HEK293 (cell line): Measurements from ENCODE around the gene NR2F1-AS1.

Source experiments
- CTCF ChIA-PET: fragments of 350-600 bp; formaldehyde crosslinking; extraction: SDS; loops from one replicate; lab custom pipeline; 2021; ENCODE audit warnings: antibody characterized with exemption; lab: Yijun Ruan, JAX
- POLR2A ChIA-PET: fragments of 300-600 bp; formaldehyde crosslinking; extraction: SDS; loops from one replicate; lab custom pipeline; 2020; ENCODE audit warnings: antibody characterized with exemption, inconsistent platforms; lab: Yijun Ruan, JAX
- H3K27ac ChIP-seq: fragments of 200-500 bp; sonication (Bioruptor generic); 2 replicates; pipeline ENCODE4 v1.5.1; 2014; ENCODE audit warnings: low read depth, low read length, control low read depth, inconsistent platforms; ENCODE audit errors: extremely low read depth
- H3K36me3 ChIP-seq, 2 experiments: fragments of 200-500 bp in 1 of 2; sonication (Bioruptor generic) in 1 of 2; 1 replicate in 1 of 2; 2 replicates in 1 of 2; pipeline ENCODE4 v1.5.1; 2014 to 2017; ENCODE audit warnings: inconsistent platforms in 2 of 2, low read length in 2 of 2; ENCODE audit not compliant: control insufficient read depth in 2 of 2, insufficient read depth in 1 of 2
- H3K4me1 ChIP-seq: fragments of 200-500 bp; sonication (Bioruptor generic); 2 replicates; pipeline ENCODE4 v1.5.1; 2014; ENCODE audit warnings: mild to moderate bottlenecking, low read length, inconsistent platforms; ENCODE audit not compliant: control insufficient read depth, insufficient read depth
- H3K4me3 ChIP-seq: 2 replicates; pipeline ENCODE4 v1.5.1; 2011; ENCODE audit warnings: low read depth, mild to moderate bottlenecking, control low read depth, low read length, moderate library complexity
- H3K9me3 ChIP-seq: fragments of 200-500 bp; sonication (Bioruptor generic); 2 replicates; pipeline ENCODE4 v1.5.1; 2014; ENCODE audit warnings: low read depth, low read length, inconsistent platforms; ENCODE audit not compliant: control insufficient read depth, insufficient read depth
- GLI2 ChIP-seq: fragments of 450-650 bp; formaldehyde crosslinking; IDR thresholded peaks from 2 replicates; pipeline ENCODE4; 2017; ENCODE audit warnings: missing biosample characterization, missing genetic modification characterization, low read depth, borderline replicate concordance
- PRDM1 ChIP-seq: fragments of 450-650 bp; formaldehyde crosslinking; IDR thresholded peaks from 2 replicates; pipeline ENCODE4; 2016; ENCODE audit warnings: missing biosample characterization, missing genetic modification characterization
- ZBTB17 ChIP-seq: fragments of 450-650 bp; formaldehyde crosslinking; IDR thresholded peaks from 2 replicates; pipeline ENCODE4 v1.5.1; 2016; ENCODE audit warnings: missing biosample characterization, missing genetic modification characterization
- ZNF530 ChIP-seq: fragments of 450-650 bp; formaldehyde crosslinking; IDR thresholded peaks from 2 replicates; pipeline ENCODE4 v1.5.1; 2016; ENCODE audit warnings: low read depth, missing biosample characterization, missing genetic modification characterization
- ZNF660 ChIP-seq: fragments of 450-650 bp; IDR thresholded peaks from 2 replicates; pipeline ENCODE4 v1.5.1; 2018; ENCODE audit warnings: missing biosample characterization, mild to moderate bottlenecking, missing genetic modification characterization
- TF ChIP-seq, protein P1 (sequence below): fragments of 450-650 bp; formaldehyde crosslinking; IDR thresholded peaks from 2 replicates; pipeline ENCODE4 v1.5.1; 2016; ENCODE audit warnings: missing biosample characterization, missing genetic modification characterization
- TF ChIP-seq, protein P2 (sequence below): fragments of 450-650 bp; IDR thresholded peaks from 2 replicates; pipeline ENCODE4 v1.5.1; 2018; ENCODE audit warnings: missing biosample characterization, missing genetic modification characterization

Gene NR2F1-AS1

GRCh38 chr5:93577854-93578812, 2.9 kb downstream of the NR2F1-AS1 start:
- ChIA-PET CTCF (no interaction called here), POLR2A (no interaction called here)
- Histone ChIP-seq H3K9me3 (no peaks in the 10 kb centered on the region), H3K4me3 (no peak overlapping the region), H3K27ac (no peak overlapping the region), H3K4me1 (peaks cover 7% of the 10 kb centered on the region; the same call in 1 of the 2 replicates), H3K36me3 (no peaks in the 10 kb centered on the region)
- TF ChIP-seq, protein P1, sequence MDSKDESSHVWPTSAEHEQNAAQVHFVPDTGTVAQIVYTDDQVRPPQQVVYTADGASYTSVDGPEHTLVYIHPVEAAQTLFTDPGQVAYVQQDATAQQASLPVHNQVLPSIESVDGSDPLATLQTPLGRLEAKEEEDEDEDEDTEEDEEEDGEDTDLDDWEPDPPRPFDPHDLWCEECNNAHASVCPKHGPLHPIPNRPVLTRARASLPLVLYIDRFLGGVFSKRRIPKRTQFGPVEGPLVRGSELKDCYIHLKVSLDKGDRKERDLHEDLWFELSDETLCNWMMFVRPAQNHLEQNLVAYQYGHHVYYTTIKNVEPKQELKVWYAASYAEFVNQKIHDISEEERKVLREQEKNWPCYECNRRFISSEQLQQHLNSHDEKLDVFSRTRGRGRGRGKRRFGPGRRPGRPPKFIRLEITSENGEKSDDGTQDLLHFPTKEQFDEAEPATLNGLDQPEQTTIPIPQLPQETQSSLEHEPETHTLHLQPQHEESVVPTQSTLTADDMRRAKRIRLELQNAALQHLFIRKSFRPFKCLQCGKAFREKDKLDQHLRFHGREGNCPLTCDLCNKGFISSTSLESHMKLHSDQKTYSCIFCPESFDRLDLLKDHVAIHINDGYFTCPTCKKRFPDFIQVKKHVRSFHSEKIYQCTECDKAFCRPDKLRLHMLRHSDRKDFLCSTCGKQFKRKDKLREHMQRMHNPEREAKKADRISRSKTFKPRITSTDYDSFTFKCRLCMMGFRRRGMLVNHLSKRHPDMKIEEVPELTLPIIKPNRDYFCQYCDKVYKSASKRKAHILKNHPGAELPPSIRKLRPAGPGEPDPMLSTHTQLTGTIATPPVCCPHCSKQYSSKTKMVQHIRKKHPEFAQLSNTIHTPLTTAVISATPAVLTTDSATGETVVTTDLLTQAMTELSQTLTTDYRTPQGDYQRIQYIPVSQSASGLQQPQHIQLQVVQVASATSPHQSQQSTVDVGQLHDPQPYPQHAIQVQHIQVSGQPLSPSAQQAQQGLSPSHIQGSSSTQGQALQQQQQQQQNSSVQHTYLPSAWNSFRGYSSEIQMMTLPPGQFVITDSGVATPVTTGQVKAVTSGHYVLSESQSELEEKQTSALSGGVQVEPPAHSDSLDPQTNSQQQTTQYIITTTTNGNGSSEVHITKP = peak; percentile 42; the same call in 1 of the 2 replicates
- TF ChIP-seq ZNF660 (tag by site-specific recombination) = no peak
- TF ChIP-seq, all 188 proteins: peak for 1

DNA sequence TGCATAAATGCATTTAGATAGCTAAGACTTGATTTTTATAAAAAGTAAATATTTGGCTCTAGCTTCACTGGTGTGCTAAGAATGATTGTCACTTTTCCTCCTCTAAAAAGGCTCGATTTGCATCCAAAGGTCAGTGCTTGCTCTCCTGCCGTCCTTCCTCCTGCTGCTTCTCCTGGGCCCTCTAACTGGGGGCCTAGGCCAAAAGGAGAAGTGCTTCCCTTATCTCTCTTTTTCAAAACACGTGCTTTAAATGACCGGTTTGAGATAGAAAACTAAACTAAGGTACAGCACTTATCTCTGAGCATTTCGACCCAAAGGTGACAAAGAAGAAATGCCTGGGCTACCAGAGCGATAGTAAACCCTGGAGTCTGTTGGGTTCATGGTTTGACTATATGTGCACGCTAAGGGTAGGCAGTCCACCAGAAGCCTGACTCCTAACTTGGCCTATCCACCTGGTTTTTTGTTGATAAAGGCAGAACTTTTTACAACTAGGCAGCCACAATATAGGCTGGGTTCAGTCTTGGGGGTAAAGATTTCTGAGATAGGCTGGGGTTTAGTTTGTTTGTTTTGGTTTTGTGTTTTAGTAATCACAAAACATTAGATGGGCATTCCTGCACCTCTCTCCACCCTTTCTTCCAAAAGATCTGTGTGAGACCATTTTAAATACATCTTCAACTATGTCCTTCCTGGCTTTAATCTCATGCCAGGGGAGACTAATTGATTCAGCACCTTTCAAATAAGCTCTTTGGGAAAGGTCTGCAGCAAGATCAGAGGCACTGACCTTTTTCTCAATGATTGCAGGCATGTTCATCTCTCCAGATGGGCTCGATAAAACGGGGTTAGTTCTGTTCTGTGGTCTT, 3.8 kb downstream of the NR2F1-AS1 start:
- TF ChIP-seq, protein P2, sequence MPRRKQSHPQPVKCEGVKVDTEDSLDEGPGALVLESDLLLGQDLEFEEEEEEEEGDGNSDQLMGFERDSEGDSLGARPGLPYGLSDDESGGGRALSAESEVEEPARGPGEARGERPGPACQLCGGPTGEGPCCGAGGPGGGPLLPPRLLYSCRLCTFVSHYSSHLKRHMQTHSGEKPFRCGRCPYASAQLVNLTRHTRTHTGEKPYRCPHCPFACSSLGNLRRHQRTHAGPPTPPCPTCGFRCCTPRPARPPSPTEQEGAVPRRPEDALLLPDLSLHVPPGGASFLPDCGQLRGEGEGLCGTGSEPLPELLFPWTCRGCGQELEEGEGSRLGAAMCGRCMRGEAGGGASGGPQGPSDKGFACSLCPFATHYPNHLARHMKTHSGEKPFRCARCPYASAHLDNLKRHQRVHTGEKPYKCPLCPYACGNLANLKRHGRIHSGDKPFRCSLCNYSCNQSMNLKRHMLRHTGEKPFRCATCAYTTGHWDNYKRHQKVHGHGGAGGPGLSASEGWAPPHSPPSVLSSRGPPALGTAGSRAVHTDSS (tag by site-specific recombination) = no peak
- TF ChIP-seq ZBTB17 (tag by site-specific recombination) = peak; percentile 83; the same call in 1 of the 2 replicates
- H3K9me3 ChIP-seq = no peaks in the 10 kb centered on the region
- peaks cover 7% of the 10 kb centered on the region; the same call in 1 of the 2 replicates for H3K4me1 ChIP-seq
- ChIA-PET CTCF (interaction anchor here (0.8 kb wide), 1 partner anchor 31 kb away, joined by 3 read pairs; no protein-coding TSS in a partner anchor), POLR2A (no interaction called here)
- H3K36me3 ChIP-seq = no peaks in the 10 kb centered on the region
- no peak overlapping the region for H3K4me3 ChIP-seq
- no peak overlapping the region for H3K27ac ChIP-seq

DNA sequence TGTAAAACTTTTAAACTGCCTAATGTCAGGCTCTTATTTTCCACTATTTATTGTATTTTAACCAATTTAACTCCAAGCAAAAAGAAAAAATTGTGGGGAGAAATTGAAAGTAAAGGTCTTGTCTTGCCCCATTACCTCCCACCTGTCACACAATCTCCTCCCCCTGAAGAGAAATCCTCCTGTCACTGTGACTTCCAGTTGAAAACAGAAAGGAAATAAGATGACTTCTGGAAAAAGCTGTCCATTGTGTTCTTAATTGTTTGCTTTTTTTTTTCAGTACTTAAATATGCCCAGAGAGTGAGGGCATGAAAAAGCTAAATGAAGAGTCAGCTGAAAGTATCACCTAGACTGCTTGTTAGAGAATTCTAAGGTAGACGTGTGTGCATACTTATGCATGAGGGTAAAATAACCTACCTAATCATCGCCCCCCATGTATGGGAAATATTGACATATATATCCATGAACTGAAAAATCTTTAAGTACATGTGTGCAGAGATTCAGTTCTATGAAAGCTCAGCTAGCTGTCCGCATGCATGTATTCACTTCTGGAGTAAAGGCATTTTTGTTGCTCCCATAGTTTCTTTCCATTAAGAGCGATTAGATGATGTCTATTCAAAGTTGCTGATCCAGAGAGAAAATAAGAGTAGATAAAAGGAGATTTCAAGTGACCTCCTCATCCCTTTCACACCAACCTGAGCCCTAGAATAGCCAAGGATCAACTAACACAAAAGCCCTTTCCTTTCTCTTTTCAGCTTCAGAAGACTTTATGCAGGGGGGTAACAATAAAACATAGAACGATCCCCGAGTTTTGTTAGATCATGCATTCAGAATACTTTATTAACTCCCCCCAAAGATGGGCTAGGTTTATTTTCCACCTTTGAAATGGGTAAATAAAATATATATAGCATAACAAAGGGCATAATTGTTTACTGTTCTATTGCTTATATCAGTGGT, 5.3 kb downstream of the NR2F1-AS1 start:
- Histone ChIP-seq H3K4me1 (peaks cover 7% of the 10 kb centered on the region; the same call in 1 of the 2 replicates), H3K9me3 (no peaks in the 10 kb centered on the region)
- CTCF ChIA-PET = interaction anchor here (0.6 to 1.1 kb wide), 3 partner anchors 32 to 230 kb away, joined by 3 to 4 read pairs (median 3); no protein-coding TSS in a partner anchor
- TF ChIP-seq PRDM1 (tag by site-specific recombination) (peak; percentile 48; the same call in 1 of the 2 replicates), GLI2 (tag by site-specific recombination) (no peak), ZNF530 (peak; percentile 29; the same call in 1 of the 2 replicates)
- TF ChIP-seq, all 188 proteins: peak for 2
- no peak overlapping the region for H3K4me3 ChIP-seq
- POLR2A ChIA-PET = no interaction called here
- H3K27ac ChIP-seq = no peak overlapping the region
- no peaks in the 10 kb centered on the region for H3K36me3 ChIP-seq
